H1 (cell line): Measurements from ENCODE around the gene DUSP1. TPM values are rescaled to one million over a fixed set of nuclear protein-coding genes. Genes with fewer than 3 reads are reported as not detected.

Experiments
- CTBP2 ChIP-seq: IDR thresholded peaks from 2 replicates; pipeline ENCODE4 v1.7.0; 2011; ENCODE audit warnings: borderline replicate concordance, mild to moderate bottlenecking, moderate library complexity, mixed read lengths, low read length; ENCODE audit not compliant: insufficient read depth, insufficient read length
- GTF2F1 ChIP-seq: IDR thresholded peaks from 2 replicates; pipeline ENCODE4 v1.6.1; 2012; ENCODE audit warnings: low read depth, low read length, improper control_type of control experiment, borderline replicate concordance
- JUND ChIP-seq: IDR thresholded peaks from 2 replicates; pipeline ENCODE4 v1.6.1; 2011; ENCODE audit warnings: mild to moderate bottlenecking, improper control_type of control experiment, low read length
- KDM1A ChIP-seq: fragments of 200-600, 300-600 bp; sonication (generic); IDR thresholded peaks from 2 replicates; pipeline ENCODE4 v1.7.1; 2016; ENCODE audit warnings: mild to moderate bottlenecking, low read length, borderline replicate concordance
- SIX5 ChIP-seq: IDR thresholded peaks from 2 replicates; pipeline ENCODE4 v1.6.1; 2011; ENCODE audit warnings: mild to moderate bottlenecking, low read depth, low read length
- SUZ12 ChIP-seq: fragments of 200-600 bp; sonication (generic); IDR thresholded peaks from 2 replicates; pipeline ENCODE4 v1.6.1; 2012; ENCODE audit warnings: mild to moderate bottlenecking, inconsistent platforms, low read length, moderate library complexity, mixed read lengths
- TBP ChIP-seq: IDR thresholded peaks from 2 replicates; pipeline ENCODE4 v1.6.1; 2011; ENCODE audit warnings: low read depth, low read length, improper control_type of control experiment
- TEAD4 ChIP-seq: IDR thresholded peaks from 2 replicates; pipeline ENCODE4 v1.6.1; 2012; ENCODE audit warnings: low read depth, low read length, inconsistent platforms, mixed read lengths
- polyA plus RNA-seq, 7 experiments: library from polyadenylated mRNA; depleted of rRNA in 3 of 7; stranded (reverse) in 5 of 7; unstranded in 2 of 7; fragments of >200 nt in 5 of 7; fragments of 200-250 nt in 2 of 7; gene quantifications; 1 replicate in 5 of 7; 2 replicates in 1 of 7; 4 replicates in 1 of 7; pipeline versions ENCODE4 v1.2.1 to v1.2.3, GENCODE V29; 2011 to 2013; ENCODE audit warnings: missing spikeins in 2 of 7, mixed read lengths in 2 of 7
- total RNA-seq: library from RNA; stranded (reverse); fragmentation: NEBNext Ultra II Directional; extraction: Animal tissue kit (Norgen Biotek cat#: 25700); gene quantifications from 2 replicates; pipeline ENCODE4 v1.2.1, GENCODE V29; 2021
- TF ChIP-seq, protein P1 (sequence below): fragments of 300-600 bp; sonication (generic); IDR thresholded peaks from 2 replicates; pipeline ENCODE4 v1.7.1; 2012; ENCODE audit warnings: low read length, moderate library complexity, mild to moderate bottlenecking, inconsistent platforms; ENCODE audit not compliant: insufficient replicate concordance
- TF ChIP-seq, protein P2 (sequence below): IDR thresholded peaks from 2 replicates; pipeline ENCODE4 v1.6.1; 2012; ENCODE audit warnings: inconsistent platforms

Gene DUSP1
- total and polyA plus RNA-seq, 2 of the 8 experiments (the other 6 are each of a cell fraction or from before 2014, with no cell fraction given) = 6.5 to 11.7 TPM

DNA sequence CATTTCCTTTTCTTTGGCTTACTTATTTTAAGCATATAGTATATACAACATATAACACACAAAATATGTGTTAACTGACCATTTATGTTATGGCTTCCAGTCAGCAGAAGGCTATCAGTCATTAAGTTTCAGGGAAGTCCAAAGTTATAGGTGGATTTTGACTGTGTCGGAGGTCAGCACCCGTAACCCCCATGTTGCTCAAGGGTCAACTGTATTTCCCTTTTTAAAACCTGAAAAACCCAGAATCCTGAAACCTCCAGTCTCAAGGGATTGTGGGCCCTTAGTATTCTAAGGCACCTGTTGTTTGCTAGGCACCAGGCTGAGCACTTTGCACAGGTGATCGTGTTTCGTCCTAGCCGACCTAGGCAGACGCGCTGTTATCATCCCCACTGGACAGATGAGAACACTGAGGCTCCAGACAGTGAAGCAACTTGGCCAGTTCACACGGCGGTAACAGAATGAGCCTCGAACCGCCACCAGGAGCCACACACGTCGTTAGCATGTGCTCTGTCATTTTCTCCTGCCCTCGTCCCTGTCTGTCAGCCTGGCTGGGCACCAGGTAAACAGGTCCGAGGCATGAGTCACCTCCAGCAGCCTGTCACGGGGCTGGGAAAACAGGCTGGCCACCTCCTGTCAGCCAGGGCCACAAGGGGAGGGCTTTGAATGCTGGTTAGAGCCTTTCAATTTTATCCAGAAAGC, 39.9 kb downstream of the DUSP1 start (continued):
- TF ChIP-seq, protein P1, sequence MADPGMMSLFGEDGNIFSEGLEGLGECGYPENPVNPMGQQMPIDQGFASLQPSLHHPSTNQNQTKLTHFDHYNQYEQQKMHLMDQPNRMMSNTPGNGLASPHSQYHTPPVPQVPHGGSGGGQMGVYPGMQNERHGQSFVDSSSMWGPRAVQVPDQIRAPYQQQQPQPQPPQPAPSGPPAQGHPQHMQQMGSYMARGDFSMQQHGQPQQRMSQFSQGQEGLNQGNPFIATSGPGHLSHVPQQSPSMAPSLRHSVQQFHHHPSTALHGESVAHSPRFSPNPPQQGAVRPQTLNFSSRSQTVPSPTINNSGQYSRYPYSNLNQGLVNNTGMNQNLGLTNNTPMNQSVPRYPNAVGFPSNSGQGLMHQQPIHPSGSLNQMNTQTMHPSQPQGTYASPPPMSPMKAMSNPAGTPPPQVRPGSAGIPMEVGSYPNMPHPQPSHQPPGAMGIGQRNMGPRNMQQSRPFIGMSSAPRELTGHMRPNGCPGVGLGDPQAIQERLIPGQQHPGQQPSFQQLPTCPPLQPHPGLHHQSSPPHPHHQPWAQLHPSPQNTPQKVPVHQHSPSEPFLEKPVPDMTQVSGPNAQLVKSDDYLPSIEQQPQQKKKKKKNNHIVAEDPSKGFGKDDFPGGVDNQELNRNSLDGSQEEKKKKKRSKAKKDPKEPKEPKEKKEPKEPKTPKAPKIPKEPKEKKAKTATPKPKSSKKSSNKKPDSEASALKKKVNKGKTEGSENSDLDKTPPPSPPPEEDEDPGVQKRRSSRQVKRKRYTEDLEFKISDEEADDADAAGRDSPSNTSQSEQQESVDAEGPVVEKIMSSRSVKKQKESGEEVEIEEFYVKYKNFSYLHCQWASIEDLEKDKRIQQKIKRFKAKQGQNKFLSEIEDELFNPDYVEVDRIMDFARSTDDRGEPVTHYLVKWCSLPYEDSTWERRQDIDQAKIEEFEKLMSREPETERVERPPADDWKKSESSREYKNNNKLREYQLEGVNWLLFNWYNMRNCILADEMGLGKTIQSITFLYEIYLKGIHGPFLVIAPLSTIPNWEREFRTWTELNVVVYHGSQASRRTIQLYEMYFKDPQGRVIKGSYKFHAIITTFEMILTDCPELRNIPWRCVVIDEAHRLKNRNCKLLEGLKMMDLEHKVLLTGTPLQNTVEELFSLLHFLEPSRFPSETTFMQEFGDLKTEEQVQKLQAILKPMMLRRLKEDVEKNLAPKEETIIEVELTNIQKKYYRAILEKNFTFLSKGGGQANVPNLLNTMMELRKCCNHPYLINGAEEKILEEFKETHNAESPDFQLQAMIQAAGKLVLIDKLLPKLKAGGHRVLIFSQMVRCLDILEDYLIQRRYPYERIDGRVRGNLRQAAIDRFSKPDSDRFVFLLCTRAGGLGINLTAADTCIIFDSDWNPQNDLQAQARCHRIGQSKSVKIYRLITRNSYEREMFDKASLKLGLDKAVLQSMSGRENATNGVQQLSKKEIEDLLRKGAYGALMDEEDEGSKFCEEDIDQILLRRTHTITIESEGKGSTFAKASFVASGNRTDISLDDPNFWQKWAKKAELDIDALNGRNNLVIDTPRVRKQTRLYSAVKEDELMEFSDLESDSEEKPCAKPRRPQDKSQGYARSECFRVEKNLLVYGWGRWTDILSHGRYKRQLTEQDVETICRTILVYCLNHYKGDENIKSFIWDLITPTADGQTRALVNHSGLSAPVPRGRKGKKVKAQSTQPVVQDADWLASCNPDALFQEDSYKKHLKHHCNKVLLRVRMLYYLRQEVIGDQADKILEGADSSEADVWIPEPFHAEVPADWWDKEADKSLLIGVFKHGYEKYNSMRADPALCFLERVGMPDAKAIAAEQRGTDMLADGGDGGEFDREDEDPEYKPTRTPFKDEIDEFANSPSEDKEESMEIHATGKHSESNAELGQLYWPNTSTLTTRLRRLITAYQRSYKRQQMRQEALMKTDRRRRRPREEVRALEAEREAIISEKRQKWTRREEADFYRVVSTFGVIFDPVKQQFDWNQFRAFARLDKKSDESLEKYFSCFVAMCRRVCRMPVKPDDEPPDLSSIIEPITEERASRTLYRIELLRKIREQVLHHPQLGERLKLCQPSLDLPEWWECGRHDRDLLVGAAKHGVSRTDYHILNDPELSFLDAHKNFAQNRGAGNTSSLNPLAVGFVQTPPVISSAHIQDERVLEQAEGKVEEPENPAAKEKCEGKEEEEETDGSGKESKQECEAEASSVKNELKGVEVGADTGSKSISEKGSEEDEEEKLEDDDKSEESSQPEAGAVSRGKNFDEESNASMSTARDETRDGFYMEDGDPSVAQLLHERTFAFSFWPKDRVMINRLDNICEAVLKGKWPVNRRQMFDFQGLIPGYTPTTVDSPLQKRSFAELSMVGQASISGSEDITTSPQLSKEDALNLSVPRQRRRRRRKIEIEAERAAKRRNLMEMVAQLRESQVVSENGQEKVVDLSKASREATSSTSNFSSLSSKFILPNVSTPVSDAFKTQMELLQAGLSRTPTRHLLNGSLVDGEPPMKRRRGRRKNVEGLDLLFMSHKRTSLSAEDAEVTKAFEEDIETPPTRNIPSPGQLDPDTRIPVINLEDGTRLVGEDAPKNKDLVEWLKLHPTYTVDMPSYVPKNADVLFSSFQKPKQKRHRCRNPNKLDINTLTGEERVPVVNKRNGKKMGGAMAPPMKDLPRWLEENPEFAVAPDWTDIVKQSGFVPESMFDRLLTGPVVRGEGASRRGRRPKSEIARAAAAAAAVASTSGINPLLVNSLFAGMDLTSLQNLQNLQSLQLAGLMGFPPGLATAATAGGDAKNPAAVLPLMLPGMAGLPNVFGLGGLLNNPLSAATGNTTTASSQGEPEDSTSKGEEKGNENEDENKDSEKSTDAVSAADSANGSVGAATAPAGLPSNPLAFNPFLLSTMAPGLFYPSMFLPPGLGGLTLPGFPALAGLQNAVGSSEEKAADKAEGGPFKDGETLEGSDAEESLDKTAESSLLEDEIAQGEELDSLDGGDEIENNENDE = no peak
- TF ChIP-seq JUND = peak; percentile 22; the same call in 1 of the 2 replicates
- TF ChIP-seq TEAD4 = no peak
- no peak for TF ChIP-seq SUZ12
- peak; percentile 72; the same call in 1 of the 2 replicates for TF ChIP-seq KDM1A
- no peak for TF ChIP-seq CTBP2
- TF ChIP-seq, protein P2, sequence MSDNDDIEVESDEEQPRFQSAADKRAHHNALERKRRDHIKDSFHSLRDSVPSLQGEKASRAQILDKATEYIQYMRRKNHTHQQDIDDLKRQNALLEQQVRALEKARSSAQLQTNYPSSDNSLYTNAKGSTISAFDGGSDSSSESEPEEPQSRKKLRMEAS = peak; percentile 59
- no peak for TF ChIP-seq GTF2F1
- TF ChIP-seq SIX5 = no peak
- no peak for TF ChIP-seq TBP
